Right lobe of liver (tissue), 4 donors: ENCODE measurements around the gene OR4F6.

Experiments
- CTCF ChIP-seq, 4 donors: fragments of 200-600 bp in 3 of 4; fragments of 450-650 bp in 1 of 4; IDR thresholded peaks; one replicate each; pipeline versions ENCODE4 v1.5.1 to v1.8.0; 2016 to 2022; ENCODE audit warnings: antibody characterized with exemption in 4 of 4, mild to moderate bottlenecking in 2 of 4
- POLR2A ChIP-seq: fragments of 450-650 bp; IDR thresholded peaks from one replicate; pipeline ENCODE4 v1.6.1; 2017; ENCODE audit warnings: antibody characterized with exemption, mild to moderate bottlenecking
- donor health status: DM: no; HTN: no; CAD: no.
- donor health status: DM: no; HTN: no; CAD: no.
- donor health status: DM: no; HTN: yes; CAD: no.

GRCh38 chr15:101852356-101852755 is 49.0 kb downstream of the OR4F6 start:
- TF ChIP-seq POLR2A (no peak), CTCF (IDR thresholded peaks at IDR 0.05) (no peak)
